Sigmoid colon (tissue), 4 donors: ENCODE measurements around the gene ATP6V0A1.

Experiments
- CTCF ChIP-seq, 4 experiments: fragments of 450-650 bp in 3 of 4; fragments of 200-600 bp in 1 of 4; IDR thresholded peaks; one replicate each; pipeline ENCODE4 v1.5.1; 2016 to 2019; ENCODE audit warnings: antibody characterized with exemption in 4 of 4, mild to moderate bottlenecking in 3 of 4, moderate library complexity in 2 of 4
- EP300 ChIP-seq, 4 donors: sonication (generic); formaldehyde crosslinking; IDR thresholded peaks; one replicate each; pipeline ENCODE4 v1.6.1; 2017; ENCODE audit warnings: antibody characterized with exemption in 4 of 4
- POLR2A ChIP-seq, 2 donors: fragments of 450-650 bp; IDR thresholded peaks; one replicate each; pipeline ENCODE4 v1.6.1; 2016; ENCODE audit warnings: antibody characterized with exemption in 2 of 2, mild to moderate bottlenecking in 2 of 2, moderate library complexity in 2 of 2
- POLR2AphosphoS5 ChIP-seq, 4 donors: sonication (generic); formaldehyde crosslinking; IDR thresholded peaks; one replicate each; pipeline ENCODE4 v1.6.1; 2017; ENCODE audit warnings: antibody characterized with exemption in 4 of 4

GRCh38 chr17:42459256-42459800, 650 bp downstream of the ATP6V0A1 start:
- TF ChIP-seq POLR2AphosphoS5 (IDR thresholded peaks at IDR 0.05) (peak in 2 of 4 donors; percentile 29 to 54), CTCF (IDR thresholded peaks at IDR 0.05) (peak in 1 of 4 experiments; percentile 8), POLR2A (IDR thresholded peaks at IDR 0.05) (no peak), EP300 (IDR thresholded peaks at IDR 0.05) (no peak)
